Measurements from ENCODE around the gene LRMDA. TPM values are rescaled to one million over a fixed set of nuclear protein-coding genes. Genes with fewer than 3 reads are reported as not detected.
"Not testable (repeated sequence)": the region's sequence is repeated elsewhere in the genome, so short reads cannot be mapped to it uniquely, and the experiment has no call there.

LRMDA gene
- total RNA-seq, 1 donor from 2014 or later: not detected

- no peaks in the 10 kb centered on the region for H3K4me1 Mint-ChIP-seq
- intact Hi-C loops (cut with micrococcal nuclease): no loop called here
- no peaks in the 10 kb centered on the region for H3K36me3 Mint-ChIP-seq (ENCODE audit: low read depth)
- no peak for DNase-seq
- peaks cover 9% of the 10 kb centered on the region for H3K27me3 Mint-ChIP-seq
- no peak overlapping the region for H3K4me3 Mint-ChIP-seq
- H3K9me3 Mint-ChIP-seq: no peaks in the 10 kb centered on the region
- no peak overlapping the region for H3K27ac Mint-ChIP-seq
These were observed 180.0 kb downstream of the LRMDA start for GRCh38 chr10:75611172-75611992.

- no peaks in the 10 kb centered on the region for H3K9me3 Mint-ChIP-seq
- no peak overlapping the region for H3K4me3 Mint-ChIP-seq
- H3K36me3 Mint-ChIP-seq (ENCODE audit: low read depth): no peaks in the 10 kb centered on the region
- intact Hi-C loops (cut with micrococcal nuclease): no loop called here
- DNase-seq: no peak
- H3K4me1 Mint-ChIP-seq: no peaks in the 10 kb centered on the region
- H3K27ac Mint-ChIP-seq: no peak overlapping the region
- H3K27me3 Mint-ChIP-seq: peaks cover 9% of the 10 kb centered on the region
These were observed 180.6 kb downstream of the LRMDA start for GRCh38 chr10:75611993-75612372.

GRCh38 chr10:75612904-75613684 lies 181.7 kb downstream of the LRMDA start:
- no peak overlapping the region for H3K27ac Mint-ChIP-seq
- intact Hi-C loops (cut with micrococcal nuclease): no loop called here
- H3K4me3 Mint-ChIP-seq: no peak overlapping the region
- no peaks in the 10 kb centered on the region for H3K36me3 Mint-ChIP-seq (ENCODE audit: low read depth)
- no peaks in the 10 kb centered on the region for H3K4me1 Mint-ChIP-seq
- H3K9me3 Mint-ChIP-seq: no peaks in the 10 kb centered on the region
- no peak for DNase-seq
- peaks cover 9% of the 10 kb centered on the region for H3K27me3 Mint-ChIP-seq

GRCh38 chr10:75613685-75614504 lies 182.5 kb downstream of the LRMDA start:
- intact Hi-C loops (cut with micrococcal nuclease): no loop called here
- DNase-seq: no peak
- no peaks in the 10 kb centered on the region for H3K36me3 Mint-ChIP-seq (ENCODE audit: low read depth)

GRCh38 chr10:75616076-75616475 lies 184.7 kb downstream of the LRMDA start:
- DNase-seq: no peak
- H3K4me1 Mint-ChIP-seq: no peaks in the 10 kb centered on the region
- H3K36me3 Mint-ChIP-seq (ENCODE audit: low read depth): no peaks in the 10 kb centered on the region
- H3K27ac Mint-ChIP-seq: no peak overlapping the region
- no peaks in the 10 kb centered on the region for H3K9me3 Mint-ChIP-seq
- peaks cover 9% of the 10 kb centered on the region for H3K27me3 Mint-ChIP-seq
- no peak overlapping the region for H3K4me3 Mint-ChIP-seq
- intact Hi-C loops (cut with micrococcal nuclease): no loop called here

More at GRCh38 chr10:75613685-75614504, 182.5 kb downstream of the LRMDA start:
- H3K27ac Mint-ChIP-seq: no peak overlapping the region
- no peaks in the 10 kb centered on the region for H3K4me1 Mint-ChIP-seq
- no peak overlapping the region for H3K4me3 Mint-ChIP-seq
- peaks cover 9% of the 10 kb centered on the region for H3K27me3 Mint-ChIP-seq
- H3K9me3 Mint-ChIP-seq: no peaks in the 10 kb centered on the region

- no peak for DNase-seq
- H3K27me3 Mint-ChIP-seq: peaks cover 9% of the 10 kb centered on the region
- H3K4me3 Mint-ChIP-seq: no peak overlapping the region
- H3K27ac Mint-ChIP-seq: no peak overlapping the region
- intact Hi-C loops (cut with micrococcal nuclease): no loop called here
- no peaks in the 10 kb centered on the region for H3K4me1 Mint-ChIP-seq
- H3K36me3 Mint-ChIP-seq (ENCODE audit: low read depth): no peaks in the 10 kb centered on the region
- H3K9me3 Mint-ChIP-seq: no peaks in the 10 kb centered on the region
These were observed 185.6 kb downstream of the LRMDA start for GRCh38 chr10:75616874-75617478.

- no peaks in the 10 kb centered on the region for H3K36me3 Mint-ChIP-seq (ENCODE audit: low read depth)
- intact Hi-C loops (cut with micrococcal nuclease): no loop called here
These were observed 186.2 kb downstream of the LRMDA start for GRCh38 chr10:75617485-75618155.

GRCh38 chr10:75619635-75620034 lies 188.2 kb downstream of the LRMDA start:
- intact Hi-C loops (cut with micrococcal nuclease): no loop called here
- Mint-ChIP-seq H3K9me3 (no peaks in the 10 kb centered on the region), H3K4me1 (no peaks in the 10 kb centered on the region), H3K4me3 (no peak overlapping the region), H3K27ac (no peak overlapping the region), H3K27me3 (no peaks in the 10 kb centered on the region), H3K36me3 (ENCODE audit: low read depth) (no peaks in the 10 kb centered on the region)
- DNase-seq: no peak

More at GRCh38 chr10:75617485-75618155, 186.2 kb downstream of the LRMDA start:
- Mint-ChIP-seq H3K27ac (no peak overlapping the region), H3K9me3 (no peaks in the 10 kb centered on the region), H3K4me3 (no peak overlapping the region), H3K4me1 (no peaks in the 10 kb centered on the region), H3K27me3 (peaks cover 9% of the 10 kb centered on the region)
- DNase-seq: no peak

GRCh38 chr10:75620356-75620755 lies 188.9 kb downstream of the LRMDA start:
- intact Hi-C loops (cut with micrococcal nuclease): no loop called here
- no peak for DNase-seq
- H3K4me1 Mint-ChIP-seq: no peaks in the 10 kb centered on the region
- no peaks in the 10 kb centered on the region for H3K27me3 Mint-ChIP-seq
- no peaks in the 10 kb centered on the region for H3K36me3 Mint-ChIP-seq (ENCODE audit: low read depth)
- no peaks in the 10 kb centered on the region for H3K9me3 Mint-ChIP-seq
- H3K27ac Mint-ChIP-seq: no peak overlapping the region
- no peak overlapping the region for H3K4me3 Mint-ChIP-seq

- intact Hi-C loops (cut with micrococcal nuclease); H3K36me3 Mint-ChIP-seq (ENCODE audit: low read depth); H3K27me3 Mint-ChIP-seq; H3K9me3 Mint-ChIP-seq; H3K4me1 Mint-ChIP-seq; H3K27ac Mint-ChIP-seq; DNase-seq; H3K4me3 Mint-ChIP-seq: not testable (repeated sequence)
These were observed 189.6 kb downstream of the LRMDA start for GRCh38 chr10:75621003-75621402.

- H3K36me3 Mint-ChIP-seq (ENCODE audit: low read depth): no peaks in the 10 kb centered on the region
- no peak for DNase-seq
- H3K27ac Mint-ChIP-seq: no peak overlapping the region
- intact Hi-C loops (cut with micrococcal nuclease): no loop called here
- H3K9me3 Mint-ChIP-seq: no peaks in the 10 kb centered on the region
- peaks cover 2% of the 10 kb centered on the region for H3K27me3 Mint-ChIP-seq
- H3K4me1 Mint-ChIP-seq: no peaks in the 10 kb centered on the region
- H3K4me3 Mint-ChIP-seq: no peak overlapping the region
These were observed 191.1 kb downstream of the LRMDA start for GRCh38 chr10:75622503-75622902.

GRCh38 chr10:75623310-75624093 lies 192.1 kb downstream of the LRMDA start:
- intact Hi-C loops (cut with micrococcal nuclease): no loop called here
- DNase-seq: no peak
- H3K27me3 Mint-ChIP-seq: peaks cover 2% of the 10 kb centered on the region
- no peaks in the 10 kb centered on the region for H3K9me3 Mint-ChIP-seq
- no peaks in the 10 kb centered on the region for H3K36me3 Mint-ChIP-seq (ENCODE audit: low read depth)
- H3K4me3 Mint-ChIP-seq: no peak overlapping the region
- no peaks in the 10 kb centered on the region for H3K4me1 Mint-ChIP-seq
- no peak overlapping the region for H3K27ac Mint-ChIP-seq
